Dermis blood vessel endothelial cell (primary cell): ENCODE data around the gene AK5. TPM values are rescaled to one million over a fixed set of nuclear protein-coding genes. Genes with fewer than 3 reads are reported as not detected.
A peak's percentile ranks its signal among the peaks of the same experiment; 100 is the strongest.
"Not testable (repeated sequence)": the region's sequence is repeated elsewhere in the genome, so short reads cannot be mapped to it uniquely, and the experiment has no call there.

ENCODE experiments used
- DNase-seq: peaks from one replicate; pipeline ENCODE4 v3.0.0; 2010
- total RNA-seq: library from RNA; depleted of rRNA; stranded (reverse); fragments of >200 nt; gene quantifications from 2 replicates; pipeline ENCODE4 v1.2.3, GENCODE V29; 2014

Gene AK5
- total RNA-seq, 1 donor from 2014 or later = 20.1 TPM

GRCh38 chr1:77512650-77513049 is 230.8 kb downstream of the AK5 start:
- not testable (repeated sequence) for DNase-seq

DNA sequence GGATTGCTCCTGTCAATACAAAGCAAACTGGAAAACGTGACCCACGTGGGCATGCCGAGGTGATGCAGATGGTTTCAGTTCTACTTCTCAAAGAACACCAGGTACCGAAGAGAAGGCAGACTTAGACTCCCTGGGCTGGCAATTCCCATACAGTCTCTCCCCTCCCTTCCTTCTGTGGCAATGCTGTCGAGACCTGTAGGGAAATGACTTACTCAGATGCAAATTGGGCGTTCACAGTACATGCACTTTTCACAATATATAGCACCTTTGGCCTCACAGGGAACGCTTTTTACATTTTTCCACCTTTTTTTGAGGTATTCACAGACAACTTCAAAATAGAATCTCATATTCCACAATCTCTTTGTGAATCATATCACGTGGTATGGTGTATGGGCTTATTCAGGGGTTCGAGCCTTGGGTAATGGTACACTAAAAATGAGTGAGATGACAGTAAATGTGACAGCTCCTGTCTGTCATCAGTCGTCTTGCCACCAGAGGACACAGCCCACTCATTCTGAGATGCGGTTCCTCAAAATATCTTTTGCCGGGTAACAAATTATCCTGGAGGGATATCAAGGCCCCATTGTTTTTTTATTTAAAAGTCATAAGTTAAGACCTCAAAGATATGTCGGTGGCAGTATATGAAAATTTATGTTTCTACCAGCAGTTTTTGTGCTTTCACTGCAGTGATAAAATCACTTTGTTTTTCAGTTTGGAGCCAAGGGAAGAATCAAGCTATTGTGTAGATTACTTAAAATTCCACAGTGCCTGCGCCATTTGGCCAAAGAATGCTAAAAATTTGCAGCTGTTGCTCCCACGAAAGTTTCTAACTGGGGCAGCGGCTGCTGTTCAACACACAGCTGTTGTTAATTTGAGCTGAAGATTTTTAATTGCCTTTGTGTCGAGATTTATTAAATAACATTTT is 232.3 kb downstream of the AK5 start:
- peak; percentile 88 for DNase-seq

GRCh38 chr1:77514921-77515776 is 233.3 kb downstream of the AK5 start:
- peak; percentile 72 for DNase-seq

DNA sequence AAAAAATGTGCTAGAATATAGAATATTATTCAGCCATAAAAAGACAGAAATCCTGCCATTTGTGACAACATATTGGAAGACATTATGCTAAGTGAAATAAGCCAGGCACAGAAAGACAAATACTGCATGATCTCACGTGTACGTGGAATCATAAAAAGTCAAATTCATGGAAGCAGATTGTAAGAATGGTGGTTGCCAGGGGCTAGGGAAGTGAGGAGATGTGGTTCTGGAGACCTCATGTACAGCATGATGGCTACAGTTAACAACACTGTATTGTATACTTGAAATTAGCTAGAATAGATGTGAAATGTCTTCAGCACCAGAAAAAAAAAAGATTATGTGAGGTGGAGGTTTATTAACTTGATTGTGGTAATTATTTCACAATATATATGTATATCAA is 234.3 kb downstream of the AK5 start:
- no peak for DNase-seq

GRCh38 chr1:77524038-77524437 is 242.2 kb downstream of the AK5 start:
- DNase-seq = peak; percentile 47

GRCh38 chr1:77531149-77531548 is 249.3 kb downstream of the AK5 start:
- DNase-seq = not testable (repeated sequence)

DNA sequence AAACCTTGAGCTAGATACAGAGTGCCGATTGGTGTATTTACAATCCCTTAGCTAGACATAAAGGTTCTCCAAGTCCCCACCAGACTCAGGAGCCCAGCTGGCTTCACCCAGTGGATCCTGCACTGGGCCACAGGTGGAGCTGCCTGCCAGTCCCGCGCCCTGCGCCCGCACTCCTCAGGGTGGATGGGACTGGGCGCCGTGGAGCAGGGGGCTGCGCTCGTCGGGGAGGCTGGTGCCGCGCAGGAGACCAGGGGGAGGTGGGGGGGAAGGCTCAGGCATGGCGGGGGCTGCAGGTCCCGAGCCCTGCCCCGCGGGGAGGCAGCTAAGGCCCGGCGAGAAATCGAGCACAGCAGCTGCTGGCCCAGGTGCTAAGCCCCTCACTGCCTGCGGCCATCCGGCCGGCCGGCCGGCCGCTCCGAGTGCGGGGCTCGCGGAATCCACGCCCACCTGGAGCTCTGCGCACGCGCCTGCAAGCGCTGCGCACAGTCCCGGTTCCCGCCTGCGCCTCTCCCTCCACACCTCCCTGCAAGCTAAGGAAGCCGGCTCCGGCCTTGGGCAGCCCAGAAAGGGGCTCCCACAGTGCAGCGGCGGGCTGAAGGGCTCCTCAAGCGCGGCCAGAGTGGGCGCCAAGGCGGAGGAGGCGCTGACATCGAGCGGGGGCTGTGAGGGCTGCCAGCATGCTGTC is 249.9 kb downstream of the AK5 start:
- DNase-seq = peak; percentile 22

DNA sequence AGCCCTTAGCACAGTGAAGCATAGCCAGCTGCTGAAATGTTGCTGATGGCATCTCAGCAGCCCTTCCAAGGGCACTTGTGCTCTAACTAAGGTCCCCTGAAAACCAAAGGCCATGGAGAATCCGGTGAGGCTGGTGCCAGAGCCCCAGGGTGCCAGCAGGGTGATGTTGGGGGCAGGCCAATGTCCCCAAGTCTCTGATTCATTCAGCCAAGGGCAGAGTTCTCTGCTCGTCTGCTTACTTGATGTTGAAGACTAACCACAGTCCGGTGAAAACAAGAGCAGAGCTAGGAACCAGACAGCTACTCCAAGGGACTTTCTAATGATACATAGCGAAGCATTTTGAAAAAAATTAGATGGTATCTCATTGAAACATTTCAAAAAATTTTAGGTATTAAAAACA is 250.8 kb downstream of the AK5 start:
- DNase-seq = no peak

DNA sequence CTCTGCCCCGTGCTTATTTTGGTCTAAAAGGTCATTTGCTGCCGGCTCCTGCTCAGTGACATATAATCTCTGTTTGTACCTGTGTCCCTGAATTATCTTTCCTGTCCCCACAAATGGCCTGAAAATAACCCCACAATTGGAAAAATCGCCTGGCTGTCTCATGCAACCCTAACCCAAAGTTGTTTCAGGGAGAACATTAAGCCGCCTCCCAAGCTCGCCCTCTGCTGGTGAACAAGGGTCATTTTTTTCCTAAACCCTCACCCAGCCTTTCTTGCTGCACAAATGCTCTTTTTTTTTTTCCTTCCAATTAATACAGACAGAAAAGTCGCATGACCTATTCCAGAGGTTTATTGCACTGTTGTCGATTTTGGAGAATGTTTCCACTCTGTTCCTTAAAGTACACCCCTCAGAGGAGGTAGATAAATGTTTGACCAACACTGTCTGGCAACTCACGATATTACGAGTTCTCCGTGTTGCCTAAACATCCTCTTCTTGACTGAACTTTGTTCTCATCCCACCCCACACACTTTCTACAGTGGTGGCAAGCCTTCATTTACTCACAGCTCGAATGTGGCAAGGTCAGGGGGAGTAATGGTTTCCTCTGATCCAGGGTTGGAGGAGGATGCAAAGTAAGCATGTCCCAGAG is 252.0 kb downstream of the AK5 start:
- DNase-seq = peak; percentile 88

- peak; percentile 65 for DNase-seq
These were observed 252.6 kb downstream of the AK5 start for GRCh38 chr1:77534456-77534855.

DNA sequence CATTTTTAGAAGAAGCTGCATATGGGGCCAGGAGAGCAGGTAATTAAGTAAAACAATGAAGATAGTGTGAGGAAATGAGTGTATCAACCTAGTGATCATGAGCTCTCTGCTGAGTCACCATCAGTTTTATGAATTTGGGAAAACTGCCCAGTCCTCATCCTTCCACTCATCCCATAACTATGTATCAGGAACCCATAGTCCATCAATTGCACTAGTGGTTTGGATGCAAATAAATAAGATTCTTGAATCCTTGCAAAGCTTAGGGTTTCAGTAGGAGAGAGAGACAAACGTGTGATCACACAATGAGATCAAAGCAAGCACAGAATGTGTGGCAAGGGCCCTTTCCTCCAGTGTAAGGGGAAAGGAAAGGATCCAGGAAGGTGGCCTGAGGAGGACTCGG is 255.0 kb downstream of the AK5 start:
- peak; percentile 78 for DNase-seq

GRCh38 chr1:77538956-77539518 is 257.2 kb downstream of the AK5 start:
- no peak for DNase-seq

GRCh38 chr1:77539519-77540142 is 257.8 kb downstream of the AK5 start:
- no peak for DNase-seq

DNA sequence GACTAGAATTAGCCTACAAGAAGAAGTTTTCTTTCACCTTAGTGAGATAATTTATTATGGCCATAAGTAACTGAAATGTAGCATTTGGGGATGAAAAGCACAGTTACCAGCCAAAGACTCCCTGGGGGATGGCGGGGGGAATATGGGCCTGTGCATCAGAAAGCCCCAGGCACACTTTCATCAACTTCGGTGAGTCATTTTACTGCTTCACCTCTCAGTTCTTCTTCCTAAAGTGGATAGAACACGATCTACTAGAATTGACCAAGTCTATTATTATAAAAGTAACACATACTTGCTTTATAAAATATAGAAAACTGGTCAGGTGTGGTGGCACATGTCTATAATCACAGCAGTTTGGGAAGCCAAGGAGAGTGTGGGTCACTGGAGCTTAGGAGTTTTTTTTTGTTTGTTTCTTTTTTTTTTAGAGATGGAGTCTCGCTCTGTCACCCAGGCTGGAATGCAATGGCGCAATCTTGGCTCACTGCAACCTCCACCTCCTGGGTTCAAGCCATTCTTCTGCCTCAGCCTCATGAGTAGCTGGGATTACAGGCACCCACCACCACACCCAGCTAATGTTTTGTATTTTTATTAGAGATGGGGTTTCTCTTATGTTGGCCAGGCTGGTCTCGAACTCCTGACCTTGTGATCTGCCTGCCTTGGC is 258.8 kb downstream of the AK5 start:
- no peak for DNase-seq

DNA sequence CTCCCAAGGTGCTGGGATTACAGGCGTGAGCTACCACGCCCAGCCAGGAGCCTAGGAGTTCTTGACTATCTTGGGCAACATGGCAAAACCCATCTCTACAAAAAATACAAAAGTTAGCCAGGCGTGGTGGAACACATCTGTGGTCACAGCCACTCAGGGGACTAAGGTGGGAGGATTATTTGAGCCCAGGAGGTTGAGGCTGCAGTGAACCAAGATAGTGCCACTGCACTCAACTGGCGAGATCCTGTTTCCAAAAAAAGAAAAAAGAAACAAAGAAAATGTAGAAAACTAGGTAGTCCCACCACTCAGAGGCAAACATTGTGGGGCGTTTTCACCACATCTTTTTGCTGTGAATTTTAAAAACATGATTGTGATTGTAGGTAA is 259.3 kb downstream of the AK5 start:
- DNase-seq = no peak

DNA sequence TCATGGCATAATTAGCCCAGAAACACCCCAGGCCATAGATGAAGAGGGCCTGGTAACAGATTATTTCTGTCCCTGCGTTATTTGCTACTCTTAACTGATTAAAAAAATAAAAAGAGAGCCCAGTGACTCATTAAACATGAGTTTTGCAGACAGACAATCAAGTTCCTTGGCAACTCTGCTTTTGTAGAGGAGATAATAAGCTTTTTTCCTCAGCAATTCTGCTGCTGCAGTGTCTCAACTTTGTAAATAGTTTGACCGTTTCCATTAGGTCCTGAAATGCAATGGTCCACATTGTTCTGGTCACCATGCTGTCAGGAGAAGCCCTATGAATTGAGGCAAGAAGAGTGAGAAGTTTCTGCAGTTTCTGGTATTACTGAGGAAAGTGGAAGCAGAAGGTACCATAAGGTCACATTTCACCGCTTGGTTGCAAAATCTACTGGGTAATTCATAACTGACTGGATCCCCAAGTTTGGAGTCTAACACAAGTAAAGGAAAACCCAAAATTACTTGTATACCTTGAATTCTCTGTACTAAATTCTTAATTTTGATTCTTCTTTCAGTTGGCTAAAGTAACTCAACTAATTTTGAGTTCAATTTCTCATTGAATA is 261.1 kb downstream of the AK5 start:
- DNase-seq = no peak

GRCh38 chr1:77543822-77544448 is 262.1 kb downstream of the AK5 start:
- no peak for DNase-seq

- no peak for DNase-seq
These were observed 263.0 kb downstream of the AK5 start for GRCh38 chr1:77544845-77545244.

DNA sequence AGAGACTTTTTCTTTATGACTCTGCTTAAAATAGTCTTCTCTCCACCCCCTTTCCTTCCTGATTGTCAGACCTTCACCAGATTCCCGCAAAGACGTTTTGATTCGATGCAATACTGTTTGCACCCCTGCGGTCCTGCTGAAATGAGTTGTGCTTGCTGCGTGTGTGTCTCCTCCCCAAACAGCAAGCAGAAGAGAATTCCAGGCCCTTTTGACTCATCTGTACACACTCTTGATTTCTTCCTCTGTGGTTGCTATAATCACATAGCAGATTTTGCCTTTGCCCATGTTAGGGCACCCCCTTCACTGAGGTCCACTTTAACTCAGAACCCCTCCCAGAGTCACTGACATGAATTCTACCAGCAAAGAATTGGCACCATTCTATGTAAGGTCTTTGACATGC is 264.2 kb downstream of the AK5 start:
- DNase-seq = no peak

DNA sequence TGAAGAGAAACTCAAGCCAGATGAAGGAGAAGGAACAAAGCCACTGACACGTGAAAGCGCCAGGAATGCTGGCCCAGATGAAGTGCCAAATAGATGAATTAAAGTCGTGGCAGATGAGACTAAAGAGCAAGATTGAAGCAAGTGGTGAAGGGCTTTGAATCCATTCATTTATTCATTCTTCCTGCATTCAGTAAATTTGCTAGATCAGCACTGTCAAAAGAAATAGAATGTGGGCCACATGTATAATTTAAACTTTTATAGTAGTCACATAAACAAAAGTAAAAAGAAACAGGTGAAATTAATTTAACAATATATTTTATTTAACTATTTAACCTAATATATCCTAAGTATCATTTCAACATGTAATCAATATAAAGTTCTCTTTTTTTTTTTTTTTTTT is 265.1 kb downstream of the AK5 start:
- no peak for DNase-seq
